Esophagus muscularis mucosa (tissue), 4 donors: ENCODE results near the gene DOK5.

Experiments used
- EP300 ChIP-seq: sonication (generic); formaldehyde crosslinking; IDR thresholded peaks from one replicate; pipeline ENCODE4 v1.6.1; 2017; ENCODE audit warnings: antibody characterized with exemption
- POLR2A ChIP-seq: fragments of 450-650 bp; IDR thresholded peaks from one replicate; pipeline ENCODE4 v1.6.1; 2017; ENCODE audit warnings: antibody characterized with exemption, moderate library complexity, mild to moderate bottlenecking, low read depth
- POLR2AphosphoS5 ChIP-seq, 2 donors: sonication (generic); formaldehyde crosslinking; IDR thresholded peaks; one replicate each; pipeline ENCODE4 v1.6.1; 2017; ENCODE audit warnings: antibody characterized with exemption in 2 of 2
- TF ChIP-seq, protein P1 (sequence below), 3 experiments: fragments of 200-600 bp in 2 of 3; fragments of 450-650 bp in 1 of 3; sonication (generic) in 2 of 3; IDR thresholded peaks; one replicate each; pipeline ENCODE4 v1.5.1; 2017 to 2019; ENCODE audit warnings: antibody characterized with exemption in 3 of 3, mild to moderate bottlenecking in 2 of 3, moderate library complexity in 1 of 3

DNA sequence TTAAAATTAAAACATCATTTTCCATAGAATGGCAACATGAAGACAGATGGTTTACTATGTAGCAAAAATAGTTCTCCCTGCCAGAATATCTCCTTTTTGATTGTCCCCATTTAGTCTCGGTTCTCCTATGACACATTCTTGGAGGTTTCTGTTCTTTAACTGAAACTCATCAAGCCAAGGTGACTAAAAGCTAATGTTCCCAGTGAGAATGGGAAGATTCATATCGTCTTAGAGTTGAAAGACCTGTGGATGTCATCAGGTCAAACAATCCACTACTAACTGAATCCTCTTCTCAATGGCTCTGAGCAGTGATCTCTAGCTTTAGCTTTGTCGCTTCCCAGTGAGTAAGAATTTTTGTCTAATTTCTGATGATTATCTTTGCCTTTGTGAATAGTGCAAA lies 1.3 kb upstream of the DOK5 start:
- TF ChIP-seq, protein P1, sequence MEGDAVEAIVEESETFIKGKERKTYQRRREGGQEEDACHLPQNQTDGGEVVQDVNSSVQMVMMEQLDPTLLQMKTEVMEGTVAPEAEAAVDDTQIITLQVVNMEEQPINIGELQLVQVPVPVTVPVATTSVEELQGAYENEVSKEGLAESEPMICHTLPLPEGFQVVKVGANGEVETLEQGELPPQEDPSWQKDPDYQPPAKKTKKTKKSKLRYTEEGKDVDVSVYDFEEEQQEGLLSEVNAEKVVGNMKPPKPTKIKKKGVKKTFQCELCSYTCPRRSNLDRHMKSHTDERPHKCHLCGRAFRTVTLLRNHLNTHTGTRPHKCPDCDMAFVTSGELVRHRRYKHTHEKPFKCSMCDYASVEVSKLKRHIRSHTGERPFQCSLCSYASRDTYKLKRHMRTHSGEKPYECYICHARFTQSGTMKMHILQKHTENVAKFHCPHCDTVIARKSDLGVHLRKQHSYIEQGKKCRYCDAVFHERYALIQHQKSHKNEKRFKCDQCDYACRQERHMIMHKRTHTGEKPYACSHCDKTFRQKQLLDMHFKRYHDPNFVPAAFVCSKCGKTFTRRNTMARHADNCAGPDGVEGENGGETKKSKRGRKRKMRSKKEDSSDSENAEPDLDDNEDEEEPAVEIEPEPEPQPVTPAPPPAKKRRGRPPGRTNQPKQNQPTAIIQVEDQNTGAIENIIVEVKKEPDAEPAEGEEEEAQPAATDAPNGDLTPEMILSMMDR (IDR thresholded peaks at IDR 0.05), result no peak
- TF ChIP-seq EP300, result no peak
- TF ChIP-seq POLR2A, result no peak
- TF ChIP-seq POLR2AphosphoS5 (IDR thresholded peaks at IDR 0.05), result no peak
